Epithelial cell of proximal tubule (primary cell): ENCODE measurements around the gene ZNF782. TPM values are rescaled to one million over a fixed set of nuclear protein-coding genes. Genes with fewer than 3 reads are reported as not detected.
A peak's percentile ranks its signal among the peaks of the same experiment; 100 is the strongest.
"Not testable (repeated sequence)": the region's sequence is repeated elsewhere in the genome, so short reads cannot be mapped to it uniquely, and the experiment has no call there.

Source experiments
- DNase-seq: peaks from one replicate; pipeline ENCODE4 v3.0.0-alpha.2; 2011; ENCODE audit warnings: low read depth
- H3K4me3 ChIP-seq: 2 replicates; pipeline ENCODE4 v1.5.1; 2011; ENCODE audit warnings: low read depth, mild to moderate bottlenecking, low read length
- CTCF ChIP-seq: conservative IDR thresholded peaks from 2 replicates; pipeline ENCODE4 v1.5.1; 2012; ENCODE audit warnings: low read depth, mild to moderate bottlenecking, low read length
- total RNA-seq: library from RNA; depleted of rRNA; stranded (reverse); fragments of >200 nt; gene quantifications from 2 replicates; pipeline ENCODE4 v1.2.3, GENCODE V29; 2015

The ZNF782 gene
- total RNA-seq, 1 donor from 2014 or later = 3.9 TPM

- DNase-seq = no peak
- no peak for TF ChIP-seq CTCF
- no peak overlapping the region for H3K4me3 ChIP-seq
Measured at GRCh38 chr9:96867079-96867804, 12.9 kb upstream of the ZNF782 start.

GRCh38 chr9:96865240-96865639, 10.9 kb upstream of the ZNF782 start:
- not testable (repeated sequence) for H3K4me3 ChIP-seq, DNase-seq

GRCh38 chr9:96859461-96860198, 5.3 kb upstream of the ZNF782 start:
- no peak for TF ChIP-seq CTCF
- no peak for DNase-seq
- H3K4me3 ChIP-seq = no peak overlapping the region

GRCh38 chr9:96858670-96859069, 4.4 kb upstream of the ZNF782 start:
- DNase-seq = no peak
- TF ChIP-seq CTCF = no peak
- no peak overlapping the region for H3K4me3 ChIP-seq

GRCh38 chr9:96858018-96858573, 3.8 kb upstream of the ZNF782 start:
- TF ChIP-seq CTCF = no peak
- H3K4me3 ChIP-seq = no peak overlapping the region
- no peak for DNase-seq

GRCh38 chr9:96856363-96857286, 2.3 kb upstream of the ZNF782 start:
- no peak for DNase-seq
- TF ChIP-seq CTCF = peak; percentile 96
- no peak overlapping the region for H3K4me3 ChIP-seq
